A549 (cell line): Measurements from ENCODE around the gene TMEM131. TPM values are rescaled to one million over a fixed set of nuclear protein-coding genes. Genes with fewer than 3 reads are reported as not detected.

Source experiments
- ATAC-seq, 2 experiments: fragments of 200-7000 bp in 1 of 2; fragments of >200 bp in 1 of 2; cut with Nextera tagmentation in 1 of 2; cut with Tn5 transposase in 1 of 2; 3 replicates each; pipeline versions ENCODE4 v1.8.0 to v1.9.1; 2018 to 2020; ENCODE audit warnings: mild to moderate bottlenecking in 1 of 2, moderate library complexity in 1 of 2
- CTCF ChIA-PET: fragments of 300-600 bp; sonication (Branson Sonifier 250); formaldehyde crosslinking; extraction: SDS; loops from one replicate; lab custom pipeline; 2021; ENCODE audit warnings: antibody characterized with exemption, inconsistent platforms; lab: Yijun Ruan, JAX
- POLR2A ChIA-PET: fragments of 350-600 bp; formaldehyde crosslinking; extraction: SDS; loops from one replicate; lab custom pipeline; 2021; ENCODE audit warnings: antibody characterized with exemption, inconsistent platforms; lab: Yijun Ruan, JAX
- DNase-seq, 2 experiments: peaks; one replicate each; pipeline versions ENCODE4 v3.0.0 to v3.0.0-alpha.2; 2011 to 2016; ENCODE audit warnings: low read depth in 1 of 2, low spot score in 1 of 2
- FAIRE-seq: peaks from 2 replicates; lab custom pipeline; 2011; peaks lifted over from hg19 to GRCh38; lab: Jason Lieb, UNC
- H3K27ac ChIP-seq, 2 experiments: fragments of >200 bp; sonication (Bioruptor Twin); formaldehyde crosslinking; 3 replicates each; pipeline ENCODE4 v1.5.1; 2016 to 2017
- H3K4me1 ChIP-seq: fragments of >200 bp; sonication (Bioruptor Twin); formaldehyde crosslinking; 3 replicates; pipeline ENCODE4 v1.6.1; 2016
- H3K4me2 ChIP-seq: fragments of >200 bp; sonication (Bioruptor Twin); formaldehyde crosslinking; 3 replicates; pipeline ENCODE4 v1.6.1; 2016
- H3K4me3 ChIP-seq: fragments of >200 bp; sonication (Bioruptor Twin); formaldehyde crosslinking; 3 replicates; pipeline ENCODE4 v1.5.1; 2016
- H3K9me3 ChIP-seq: fragments of >200 bp; sonication (Bioruptor Twin); formaldehyde crosslinking; 3 replicates; pipeline ENCODE4 v1.6.1; 2016
- BCL3 ChIP-seq: fragments of >200 bp; sonication (Bioruptor Twin); formaldehyde crosslinking; IDR thresholded peaks from 3 replicates; pipeline ENCODE4 v1.6.1; 2016
- CBX2 ChIP-seq: fragments of 200-600 bp; sonication (generic); IDR thresholded peaks from 2 replicates; pipeline ENCODE4 v1.6.1; 2016; ENCODE audit warnings: low read depth, mild to moderate bottlenecking, borderline replicate concordance
- CTCF ChIP-seq: fragments of >200 bp; sonication (Bioruptor Twin); formaldehyde crosslinking; IDR thresholded peaks from 3 replicates; pipeline ENCODE4 v1.5.1; 2016
- E2F6 ChIP-seq: IDR thresholded peaks from 2 replicates; pipeline ENCODE4 v1.6.1; 2012; ENCODE audit warnings: low read depth, borderline replicate concordance
- EHF ChIP-seq: fragments of 250-450 bp; sonication (Bioruptor Pico); IDR thresholded peaks from 2 replicates; pipeline ENCODE4 v1.5.0; 2020; ENCODE audit warnings: mild to moderate bottlenecking
- GATA3 ChIP-seq: IDR thresholded peaks from 2 replicates; pipeline ENCODE4 v1.6.1; 2012; ENCODE audit warnings: borderline replicate concordance
- HEYL ChIP-seq: fragments of 250-450 bp; sonication (Bioruptor Pico); IDR thresholded peaks from 2 replicates; pipeline ENCODE4 v1.8.0; 2021; ENCODE audit warnings: mild to moderate bottlenecking, moderate library complexity
- JUNB ChIP-seq: fragments of >200 bp; sonication (Bioruptor Twin); formaldehyde crosslinking; IDR thresholded peaks from 2 replicates; pipeline ENCODE4 v1.6.1; 2016
- KDM1A ChIP-seq: fragments of 200-600 bp; sonication (generic); IDR thresholded peaks from 2 replicates; pipeline ENCODE4 v1.6.1; 2016; ENCODE audit warnings: low read depth, mild to moderate bottlenecking
- MAZ ChIP-seq: fragments of 150-350 bp; IDR thresholded peaks from 2 replicates; pipeline ENCODE4 v1.6.1; 2014; ENCODE audit warnings: antibody characterized with exemption, low read depth, low read length, borderline replicate concordance
- MYC ChIP-seq: IDR thresholded peaks from 2 replicates; pipeline ENCODE4 v1.6.1; 2012; ENCODE audit warnings: mild to moderate bottlenecking, inconsistent platforms, low read length, improper control_type of control experiment, borderline replicate concordance
- NFE2L2 ChIP-seq: fragments of 150-350 bp; conservative IDR thresholded peaks from 2 replicates; pipeline ENCODE4 v1.6.1; 2014; ENCODE audit warnings: low read length
- NPAS2 ChIP-seq: fragments of 250-450 bp; sonication (Bioruptor Pico); IDR thresholded peaks from 2 replicates; pipeline ENCODE4 v1.8.0; 2022; ENCODE audit warnings: mild to moderate bottlenecking, moderate library complexity, borderline replicate concordance
- NR3C1 ChIP-seq: fragments of >200 bp; sonication (Bioruptor Twin); formaldehyde crosslinking; IDR thresholded peaks from 3 replicates; pipeline ENCODE4 v1.6.1; 2017
- POLR2A ChIP-seq: IDR thresholded peaks from 2 replicates; pipeline ENCODE4 v1.6.1; 2012; ENCODE audit warnings: mild to moderate bottlenecking, low read length
- POLR2AphosphoS2 ChIP-seq: conservative IDR thresholded peaks from 2 replicates; pipeline ENCODE4 v1.6.1; 2012; ENCODE audit warnings: low read length, improper control_type of control experiment, inconsistent platforms
- RARB ChIP-seq: fragments of 250-450 bp; sonication (Bioruptor Pico); IDR thresholded peaks from 2 replicates; pipeline ENCODE4 v1.8.0; 2021; ENCODE audit warnings: mild to moderate bottlenecking, moderate library complexity
- REST ChIP-seq: fragments of 200-600 bp; sonication (generic); IDR thresholded peaks from 2 replicates; pipeline ENCODE4 v1.6.1; 2016; ENCODE audit warnings: antibody characterized with exemption, mild to moderate bottlenecking, moderate library complexity
- SMC3 ChIP-seq: fragments of >200 bp; sonication (Bioruptor Twin); formaldehyde crosslinking; IDR thresholded peaks from 3 replicates; pipeline ENCODE4 v1.6.1; 2018; ENCODE audit warnings: inconsistent platforms
- TFCP2L1 ChIP-seq: fragments of 250-450 bp; sonication (Bioruptor Pico); IDR thresholded peaks from 2 replicates; pipeline ENCODE4 v1.5.0; 2021; ENCODE audit warnings: mild to moderate bottlenecking
- TP53 ChIP-seq: fragments of 250-450 bp; sonication (Bioruptor Pico); IDR thresholded peaks from 2 replicates; pipeline ENCODE4 v1.5.0; 2021; ENCODE audit warnings: mild to moderate bottlenecking, moderate library complexity
- ZC3H11A ChIP-seq: fragments of 450-650 bp; IDR thresholded peaks from 2 replicates; pipeline ENCODE4 v1.6.1; 2014; ENCODE audit warnings: antibody characterized with exemption, mild to moderate bottlenecking
- ZNF302 ChIP-seq: fragments of 250-450 bp; sonication (Bioruptor Pico); IDR thresholded peaks from 2 replicates; pipeline ENCODE4 v1.9.0; 2021; ENCODE audit warnings: inconsistent platforms, mild to moderate bottlenecking, moderate library complexity
- ZSCAN20 ChIP-seq: fragments of 250-450 bp; sonication (Bioruptor Pico); IDR thresholded peaks from 2 replicates; pipeline ENCODE4 v1.8.0; 2022; ENCODE audit warnings: mild to moderate bottlenecking, moderate library complexity
- WGBS: methylation state at CpG from one replicate; pipeline ENCODE4 v1.1.6; 2017; ENCODE audit errors: missing lambda C conversion rate; 5-methylcytosine and 5-hydroxymethylcytosine counted together
- polyA plus RNA-seq, 4 experiments: library from polyadenylated mRNA; depleted of rRNA in 3 of 4; stranded (reverse); fragments of >200 nt; fragmentation: RNase III in 1 of 4; extraction: RNeasy Plus Mini Kit Qiagen cat#74134 plus additional on column Dnase treatment in 1 of 4; gene quantifications; 2 replicates in 3 of 4; 3 replicates in 1 of 4; pipeline ENCODE4 v1.2.3, GENCODE V29; 2011 to 2017

Gene TMEM131
- polyA plus RNA-seq, 2 of the 4 experiments (the other 2 are of a cell fraction), result 14.5 to 21.8 TPM

GRCh38 chr2:98009887-98010760 is 14.4 kb upstream of the TMEM131 start:
- ATAC-seq, result no peak; a peak in 1 of 6 replicates
- WGBS, result 71% methylated on average over 10 of the region's 10 CpGs
- no peak overlapping the region for H3K4me3 ChIP-seq
- no peak overlapping the region for H3K4me2 ChIP-seq
- no peaks in the 10 kb centered on the region for H3K9me3 ChIP-seq
- ChIA-PET CTCF (interaction anchor here (0.7 kb wide), 1 partner anchor 203 kb away, joined by 3 read pairs; no protein-coding TSS in a partner anchor), POLR2A (no interaction called here)
- no peak for FAIRE-seq
- H3K27ac ChIP-seq, result no peak overlapping the region
- no peaks in the 10 kb centered on the region for H3K4me1 ChIP-seq
- no peak for DNase-seq
- TF ChIP-seq GATA3 (no peak), REST (no peak), MYC (no peak), ZC3H11A (no peak), MAZ (no peak), POLR2A (no peak), SMC3 (no peak), ZSCAN20 (CRISPR knock-in tag) (no peak), CBX2 (no peak), KDM1A (no peak), E2F6 (no peak), CTCF (no peak), BCL3 (no peak), ZNF302 (no peak), NPAS2 (no peak), NR3C1 (no peak)
- TF ChIP-seq, all 56 proteins: peak for 0

- FAIRE-seq, result no peak
- 50% methylated on average over 3 of the region's 3 CpGs for WGBS
- Histone ChIP-seq H3K27ac (no peak overlapping the region), H3K4me2 (no peak overlapping the region), H3K4me1 (no peaks in the 10 kb centered on the region), H3K9me3 (no peaks in the 10 kb centered on the region), H3K4me3 (no peak overlapping the region)
- no peak for DNase-seq
- ChIA-PET CTCF (no interaction called here), POLR2A (no interaction called here)
- TF ChIP-seq TFCP2L1 (CRISPR knock-in tag) (no peak), EHF (CRISPR knock-in tag) (no peak), RARB (no peak), JUNB (no peak), HEYL (CRISPR knock-in tag) (no peak), E2F6 (no peak), POLR2AphosphoS2 (no peak), NR3C1 (no peak), BCL3 (no peak), ZSCAN20 (CRISPR knock-in tag) (no peak), NFE2L2 (no peak), TP53 (no peak)
- no peak for ATAC-seq
Measured at GRCh38 chr2:98008415-98008814, 12.7 kb upstream of the TMEM131 start.
